ENCODE measurements around the gene PJVK.

Gene PJVK

DNA sequence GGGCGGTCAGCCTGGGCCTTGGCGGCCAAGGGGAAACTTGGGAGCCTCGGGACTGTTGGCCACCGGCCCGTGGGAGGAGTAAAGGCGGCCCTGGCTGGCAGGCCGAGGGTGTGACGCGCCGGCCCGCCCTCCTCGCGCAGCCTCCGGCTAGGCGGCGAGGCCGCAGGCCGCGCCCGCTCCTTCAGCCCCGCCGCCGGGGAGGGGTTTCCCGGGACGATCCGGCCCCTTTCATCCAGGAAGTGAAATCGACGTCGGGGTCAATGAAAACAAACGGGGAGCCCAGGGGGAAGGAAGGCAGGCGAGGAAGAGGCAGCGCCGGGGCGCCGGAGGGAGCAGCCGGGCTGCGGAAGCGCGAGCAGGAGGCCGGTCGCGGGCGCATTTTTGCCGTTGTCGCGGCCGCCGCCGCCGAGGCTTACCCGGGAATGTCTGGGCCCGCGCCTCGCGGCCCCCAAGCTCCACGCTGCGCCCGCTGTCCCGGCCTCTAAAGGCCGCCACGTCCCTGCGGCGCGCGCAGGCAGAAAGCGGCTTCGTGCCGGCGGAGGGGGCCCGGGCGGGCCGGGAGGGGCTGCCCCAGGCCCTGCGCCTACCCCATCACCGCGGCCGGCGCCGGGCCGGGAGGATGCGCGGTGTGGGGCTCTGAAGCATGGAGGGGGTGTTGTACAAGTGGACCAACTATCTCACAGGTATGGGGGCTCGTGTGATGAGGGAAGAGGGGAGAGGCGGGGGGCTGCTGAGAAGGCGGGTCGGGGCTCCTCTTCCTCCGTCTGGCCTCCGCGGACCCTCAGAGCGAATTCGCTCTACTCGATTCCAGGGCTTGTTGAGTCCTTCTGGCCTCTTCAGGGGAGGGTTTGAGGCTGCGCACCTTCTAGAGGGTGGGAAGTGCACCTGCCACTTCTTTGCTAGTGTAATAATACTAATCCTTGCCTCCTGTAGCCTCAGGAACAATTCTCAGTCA, 29.3 kb downstream of the PJVK start, which contains the start of gene PLEKHA3:
PLEKHA3 (plus strand) TSS at position 231 of the 955 bp plus-strand sequence; CDS start at position 644, 413 bp downstream.
- in situ Hi-C loops (cut with MboI; ENCODE audit: low sequenced_read_pairs), result no loop called here

DNA sequence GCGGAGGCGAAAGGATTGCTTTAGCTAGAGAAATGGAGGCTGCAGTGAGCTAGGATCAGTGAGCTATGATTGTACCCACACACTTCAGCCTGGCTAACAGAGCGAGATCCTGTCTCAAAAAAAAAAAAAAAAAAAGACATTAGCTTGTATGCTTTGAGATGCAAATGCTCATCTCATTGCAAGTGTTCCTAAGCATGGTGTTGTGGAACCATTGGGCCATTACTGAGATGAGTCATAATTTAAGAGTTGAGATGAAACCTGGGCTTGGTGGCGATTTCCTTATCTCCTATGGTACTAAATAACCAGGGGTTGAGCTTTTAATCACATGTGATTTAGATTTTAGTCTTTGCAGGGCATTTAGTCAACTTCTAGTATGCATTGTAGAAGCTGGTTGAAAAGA, 31.3 kb downstream of the PJVK start:
- in situ Hi-C loops (cut with MboI; ENCODE audit: low sequenced_read_pairs), result no loop called here

DNA sequence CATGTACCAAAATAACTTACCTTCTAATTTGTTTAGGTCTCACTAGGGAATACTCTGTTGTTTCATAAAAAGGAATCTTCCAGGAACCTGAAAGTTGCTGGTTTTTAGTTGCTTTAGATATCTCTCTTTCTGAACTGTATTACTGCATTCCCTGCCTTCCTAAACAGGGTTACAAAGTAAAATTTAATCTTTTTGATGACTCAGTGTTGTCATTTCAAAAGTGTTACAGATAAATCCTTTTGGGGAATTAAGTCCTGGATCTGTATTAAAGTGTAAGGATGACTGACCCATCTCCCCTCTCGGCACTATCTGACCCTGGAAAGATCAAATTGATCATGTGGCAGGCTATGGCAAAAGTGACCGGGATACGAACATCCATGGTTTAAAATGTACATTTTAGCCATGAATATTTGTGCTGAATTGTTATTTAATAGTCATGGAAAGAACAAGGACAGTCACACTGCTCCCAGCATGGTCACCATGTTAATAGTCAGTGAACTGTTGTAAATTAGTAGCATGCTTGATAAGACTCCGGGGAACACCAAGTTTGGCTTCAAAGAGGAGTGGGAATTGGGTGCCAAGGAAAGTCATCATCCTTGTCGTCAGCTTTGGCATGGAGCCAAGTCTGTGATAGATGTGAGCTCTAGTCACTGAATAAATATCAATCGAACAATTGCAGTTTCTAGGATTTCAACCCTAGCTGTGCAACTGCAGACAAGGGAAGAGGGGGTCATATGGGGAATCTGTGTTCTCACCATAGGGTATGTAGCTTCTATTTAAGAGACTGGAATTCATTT, 33.3 kb downstream of the PJVK start:
- in situ Hi-C loops (cut with MboI; ENCODE audit: low sequenced_read_pairs), result no loop called here

DNA sequence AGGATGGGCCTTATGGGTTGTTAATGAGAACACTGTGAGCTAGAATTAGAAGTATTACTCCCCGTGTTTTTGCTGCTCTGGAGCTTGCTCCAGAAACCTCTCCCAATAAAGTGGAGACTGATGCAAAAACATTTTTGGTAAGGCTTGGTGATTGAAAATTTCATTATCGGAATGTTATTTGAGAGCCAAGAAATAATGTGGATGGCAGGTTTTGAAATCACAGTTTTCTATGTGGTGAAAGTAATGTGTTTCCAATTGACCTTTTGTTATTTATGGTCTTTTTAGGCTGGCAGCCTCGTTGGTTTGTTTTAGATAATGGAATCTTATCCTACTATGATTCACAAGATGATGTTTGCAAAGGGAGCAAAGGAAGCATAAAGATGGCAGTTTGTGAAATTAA, 34.2 kb downstream of the PJVK start:
- in situ Hi-C loops (cut with MboI; ENCODE audit: low sequenced_read_pairs), result no loop called here

DNA sequence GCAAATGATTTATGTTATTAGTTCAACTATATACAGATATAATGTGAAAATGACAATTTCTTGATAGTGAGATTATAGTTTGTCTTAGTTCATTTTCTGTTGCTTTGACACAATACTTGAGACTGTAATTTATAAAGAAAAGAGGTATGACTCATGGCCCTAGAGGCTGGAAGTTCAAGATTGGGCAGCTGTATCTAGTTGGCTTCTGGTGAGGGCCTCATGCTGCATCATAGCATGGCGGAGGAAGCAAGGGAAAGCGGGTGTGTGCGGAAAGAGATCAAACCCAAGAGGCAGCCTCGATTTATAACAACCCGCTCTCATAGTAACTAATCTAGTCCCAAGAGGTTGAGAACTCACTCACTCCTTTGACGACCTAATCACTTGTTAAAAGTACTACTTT, 40.4 kb downstream of the PJVK start:
- in situ Hi-C loops (cut with MboI; ENCODE audit: low sequenced_read_pairs), result no loop called here

DNA sequence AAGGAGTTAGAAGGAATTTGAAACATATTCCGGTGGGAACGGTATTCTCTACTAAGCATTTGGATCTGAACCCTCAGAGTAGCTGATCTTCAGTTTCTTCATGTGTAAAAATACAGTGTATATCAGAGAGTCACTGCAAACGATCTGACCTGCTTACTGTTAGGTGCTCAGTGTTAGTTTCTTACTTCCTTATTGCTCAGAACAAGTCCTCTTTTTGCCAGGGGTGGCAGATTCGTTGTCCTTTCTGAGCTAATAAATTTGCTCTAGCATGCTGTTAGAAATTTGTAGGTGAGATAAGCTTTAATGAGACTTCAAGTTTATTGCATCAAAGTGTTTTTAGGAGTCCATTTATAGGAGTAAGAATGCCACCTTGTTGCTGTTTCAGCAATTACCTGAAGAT, 44.9 kb downstream of the PJVK start:
- in situ Hi-C loops (cut with MboI; ENCODE audit: low sequenced_read_pairs), result no loop called here

DNA sequence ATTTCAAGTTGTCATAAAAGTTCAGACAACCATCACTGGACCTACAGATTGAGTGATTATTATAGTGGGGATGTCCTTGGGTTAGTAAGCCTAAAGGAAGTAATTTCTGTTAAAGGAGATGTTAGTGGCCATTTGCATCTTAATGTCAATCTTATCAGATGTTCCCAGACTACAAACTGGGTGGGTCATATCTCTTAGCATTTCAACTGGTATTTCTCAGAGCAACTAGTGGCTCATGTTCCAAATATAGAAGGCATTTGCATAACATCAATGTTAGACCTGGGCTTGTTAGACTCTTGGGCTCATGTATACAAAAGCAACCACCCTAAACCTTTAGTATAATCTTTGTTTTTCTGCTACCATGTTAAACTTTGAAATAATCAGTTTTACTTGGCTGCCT, 47.0 kb downstream of the PJVK start:
- in situ Hi-C loops (cut with MboI; ENCODE audit: low sequenced_read_pairs), result no loop called here

DNA sequence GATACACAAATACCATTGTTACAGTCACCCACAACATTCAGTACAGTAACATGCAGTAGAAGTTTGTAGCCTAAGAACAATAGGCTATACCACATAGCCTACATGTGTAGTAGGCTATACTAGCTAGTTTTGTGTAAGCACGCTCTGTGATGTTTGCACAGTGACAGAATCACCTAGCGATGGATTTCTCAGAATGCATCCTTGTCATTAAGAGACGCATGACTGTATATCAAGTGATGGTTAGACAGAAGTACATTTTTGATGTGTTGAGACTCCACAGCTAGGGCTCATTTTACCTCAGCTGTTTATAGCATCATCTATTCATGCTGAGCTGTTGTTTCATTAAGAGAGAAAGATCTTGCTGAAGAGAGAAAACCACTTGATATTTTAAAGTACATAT, 48.5 kb downstream of the PJVK start:
- in situ Hi-C loops (cut with MboI; ENCODE audit: low sequenced_read_pairs), result no loop called here

DNA sequence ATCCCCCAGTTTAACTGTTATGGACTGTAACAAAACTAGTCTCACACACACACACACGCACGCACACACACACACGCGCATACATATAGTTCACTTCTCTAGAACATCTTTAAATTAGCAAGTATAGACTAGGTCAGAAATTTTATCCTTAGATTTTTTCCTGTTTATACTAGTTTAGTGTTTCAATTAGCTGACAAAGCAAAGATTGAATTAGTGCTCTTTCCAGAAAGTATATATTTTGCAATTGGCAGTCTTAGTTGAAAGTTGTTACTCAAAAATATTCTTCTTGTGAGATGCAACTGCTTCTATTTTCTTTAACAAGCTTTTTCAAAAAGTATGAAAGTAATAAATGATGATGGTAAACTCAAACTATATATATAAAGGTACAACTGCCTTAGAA, 51.6 kb downstream of the PJVK start:
- in situ Hi-C loops (cut with MboI; ENCODE audit: low sequenced_read_pairs), result no loop called here

DNA sequence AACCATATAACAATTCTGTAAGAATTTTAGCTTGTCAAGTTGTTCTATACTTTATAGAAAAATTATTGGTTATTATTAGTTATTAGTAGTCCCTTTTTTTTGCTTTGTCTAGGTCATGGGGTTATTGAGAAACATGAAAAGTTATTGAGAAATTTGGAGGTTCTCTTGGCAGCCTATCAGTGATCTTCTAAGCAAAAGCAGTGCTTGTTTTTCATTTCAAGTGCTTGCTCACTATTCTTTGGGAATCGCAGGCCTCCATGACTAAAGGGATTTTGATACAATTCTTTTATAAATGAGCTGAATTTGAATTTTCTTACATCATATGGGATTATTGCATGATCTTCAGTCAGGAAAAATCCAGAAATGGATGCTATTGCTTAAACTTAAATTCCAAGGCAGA, 54.9 kb downstream of the PJVK start:
- in situ Hi-C loops (cut with MboI; ENCODE audit: low sequenced_read_pairs), result no loop called here

DNA sequence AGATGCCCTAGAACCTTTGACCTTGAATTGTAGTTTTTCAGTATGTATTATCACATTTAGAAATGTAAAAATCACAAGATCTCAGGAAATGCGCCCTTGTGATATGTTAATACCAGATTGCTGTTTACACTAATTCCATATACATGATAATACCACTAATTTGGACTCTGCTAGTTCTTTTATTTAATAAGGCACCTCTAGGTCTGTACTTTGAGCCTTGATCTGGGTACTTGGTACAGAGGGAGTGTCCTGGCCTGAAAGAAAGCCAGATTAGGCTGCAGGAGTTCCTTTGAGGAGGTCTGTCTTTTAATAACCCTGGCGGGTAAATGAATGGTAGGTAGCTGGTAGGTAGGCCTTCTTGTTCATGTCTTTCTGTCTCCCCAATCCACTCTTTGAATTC, 55.3 kb downstream of the PJVK start:
- in situ Hi-C loops (cut with MboI; ENCODE audit: low sequenced_read_pairs), result no loop called here

DNA sequence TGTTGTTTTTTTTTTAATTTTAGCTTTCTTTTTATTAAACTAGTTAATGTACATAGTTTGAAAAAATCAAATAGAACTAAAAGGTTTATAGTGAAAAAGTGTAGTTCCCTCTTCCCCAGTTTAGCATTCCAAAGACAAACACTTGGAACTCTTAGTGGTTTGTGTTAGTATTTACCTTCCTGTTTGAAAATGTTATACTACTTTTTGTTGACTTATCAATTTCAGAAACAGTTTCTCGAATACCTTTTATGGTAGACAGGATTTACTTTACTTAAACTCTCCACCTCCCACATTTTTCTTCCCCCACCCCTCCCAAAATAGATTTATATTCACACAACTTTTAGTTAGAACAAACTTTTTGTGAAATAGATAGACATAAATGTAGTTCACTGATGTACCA, 55.8 kb downstream of the PJVK start:
- in situ Hi-C loops (cut with MboI; ENCODE audit: low sequenced_read_pairs), result no loop called here

DNA sequence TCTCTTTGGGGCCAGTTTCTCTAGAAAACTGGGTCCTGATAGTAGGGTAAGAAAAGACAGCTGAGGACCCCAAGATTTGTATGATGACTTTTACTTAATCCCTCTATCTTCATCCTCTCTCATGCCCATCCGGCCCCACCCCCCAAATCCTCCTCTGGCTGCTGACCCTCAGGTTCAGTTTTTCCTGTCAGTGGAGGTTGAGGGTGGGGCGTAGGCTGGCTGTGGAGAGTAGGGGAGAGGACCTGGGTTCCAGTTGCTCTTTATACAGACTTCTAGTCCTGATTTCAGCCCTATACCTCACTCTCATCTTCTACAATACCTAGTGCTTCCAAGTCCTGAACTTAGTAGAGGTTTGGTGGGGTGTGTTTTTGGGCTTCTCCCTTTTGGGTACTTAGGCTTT, 57.5 kb downstream of the PJVK start:
- in situ Hi-C loops (cut with MboI; ENCODE audit: low sequenced_read_pairs), result no loop called here

DNA sequence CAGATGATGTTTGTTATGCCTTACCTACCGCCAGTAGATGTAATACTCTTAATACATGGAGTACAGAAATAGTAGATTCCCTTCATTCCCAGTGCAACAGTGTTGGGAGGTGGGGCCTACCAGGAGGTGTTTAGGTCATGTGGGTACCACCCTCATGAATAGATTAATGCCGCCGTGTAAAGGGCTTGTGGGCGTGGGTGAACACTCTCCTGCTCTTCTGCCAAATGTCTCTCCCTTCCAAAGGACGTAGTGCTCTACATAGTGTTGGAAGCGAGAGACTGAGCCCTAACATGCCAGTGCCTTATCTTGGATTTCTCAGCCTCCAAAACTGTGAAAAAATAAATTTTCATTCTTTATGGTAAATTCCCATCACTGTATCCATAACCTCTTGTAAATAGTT, 59.2 kb downstream of the PJVK start:
- in situ Hi-C loops (cut with MboI; ENCODE audit: low sequenced_read_pairs), result no loop called here

Measured in hTERT RPE-1 (cell line).